BJ (cell line): ENCODE measurements around the gene ADIRF. TPM values are rescaled to one million over a fixed set of nuclear protein-coding genes. Genes with fewer than 3 reads are reported as not detected.
"Not testable (repeated sequence)": the region's sequence is repeated elsewhere in the genome, so short reads cannot be mapped to it uniquely, and the experiment has no call there.

ENCODE experiments used
- CTCF ChIA-PET: fragments of 350-600 bp; formaldehyde crosslinking; extraction: SDS; loops from one replicate; lab custom pipeline; 2021; ENCODE audit warnings: antibody characterized with exemption, inconsistent platforms; lab: Yijun Ruan, JAX
- POLR2A ChIA-PET: fragments of 300-600 bp; sonication (Branson Sonifier 250); formaldehyde crosslinking; extraction: SDS; loops from one replicate; lab custom pipeline; 2021; ENCODE audit warnings: antibody characterized with exemption; lab: Charles Lee
- DNase-seq: peaks from one replicate; pipeline ENCODE4 v3.0.0-alpha.2; 2011; ENCODE audit warnings: low read depth
- H3K27me3 ChIP-seq: 2 replicates; pipeline ENCODE4 v1.6.0; 2011; ENCODE audit warnings: low read length; ENCODE audit not compliant: control insufficient read depth, insufficient read depth
- H3K36me3 ChIP-seq: 2 replicates; pipeline ENCODE4 v1.5.1; 2011; ENCODE audit warnings: low read length; ENCODE audit not compliant: control insufficient read depth, insufficient read depth
- H3K4me3 ChIP-seq: 2 replicates; pipeline ENCODE4 v1.5.1; 2011; ENCODE audit warnings: low read depth, mild to moderate bottlenecking, control low read depth, low read length
- CTCF ChIP-seq: IDR thresholded peaks from 2 replicates; pipeline ENCODE4 v1.5.1; 2011; ENCODE audit warnings: low read depth, mild to moderate bottlenecking, control low read depth, inconsistent platforms, low read length, moderate library complexity; ENCODE audit not compliant: insufficient read depth
- polyA plus RNA-seq: library from polyadenylated mRNA; depleted of rRNA; stranded (reverse); fragments of >200 nt; gene quantifications from 2 replicates; pipeline ENCODE4 v1.2.3, GENCODE V29; 2011

ADIRF gene
- polyA plus RNA-seq, 1 experiment: 64.4 TPM

- no peak overlapping the region for H3K4me3 ChIP-seq
- POLR2A ChIA-PET: no interaction called here
- no peaks in the 10 kb centered on the region for H3K36me3 ChIP-seq
- TF ChIP-seq CTCF: no peak
- CTCF ChIA-PET: interaction anchor here (1.7 kb wide), 1 partner anchor 13 kb away, joined by 3 read pairs; no protein-coding TSS in a partner anchor
- no peak for DNase-seq
- no peaks in the 10 kb centered on the region for H3K27me3 ChIP-seq
Observed at GRCh38 chr10:86992929-86993328, 24.6 kb downstream of the ADIRF start.

- DNase-seq, CTCF ChIA-PET, POLR2A ChIA-PET, H3K27me3 ChIP-seq, H3K4me3 ChIP-seq, H3K36me3 ChIP-seq: not testable (repeated sequence)
Observed at GRCh38 chr10:86999802-87000403, 31.6 kb downstream of the ADIRF start.

GRCh38 chr10:87000491-87000890 lies 32.2 kb downstream of the ADIRF start:
- ChIA-PET POLR2A (no interaction called here), CTCF (no interaction called here)
- no peak for TF ChIP-seq CTCF
- no peaks in the 10 kb centered on the region for H3K36me3 ChIP-seq
- H3K27me3 ChIP-seq: no peaks in the 10 kb centered on the region
- no peak overlapping the region for H3K4me3 ChIP-seq
- DNase-seq: no peak

- DNase-seq, POLR2A ChIA-PET: not testable (repeated sequence)
Observed at GRCh38 chr10:87007124-87007523, 38.8 kb downstream of the ADIRF start.

GRCh38 chr10:87007674-87008073 lies 39.4 kb downstream of the ADIRF start:
- DNase-seq, H3K27me3 ChIP-seq, CTCF ChIA-PET, POLR2A ChIA-PET, H3K4me3 ChIP-seq, H3K36me3 ChIP-seq: not testable (repeated sequence)

More at GRCh38 chr10:87007124-87007523, 38.8 kb downstream of the ADIRF start:
- H3K27me3 ChIP-seq, H3K36me3 ChIP-seq, CTCF ChIA-PET, H3K4me3 ChIP-seq: not testable (repeated sequence)

- H3K4me3 ChIP-seq, H3K36me3 ChIP-seq, DNase-seq, CTCF ChIA-PET, H3K27me3 ChIP-seq, POLR2A ChIA-PET: not testable (repeated sequence)
Observed at GRCh38 chr10:87008303-87008702, 40.0 kb downstream of the ADIRF start.

GRCh38 chr10:87009134-87009696 lies 40.9 kb downstream of the ADIRF start:
- H3K27me3 ChIP-seq, H3K36me3 ChIP-seq, DNase-seq, H3K4me3 ChIP-seq, CTCF ChIA-PET, POLR2A ChIA-PET: not testable (repeated sequence)

- H3K27me3 ChIP-seq, H3K4me3 ChIP-seq, H3K36me3 ChIP-seq, DNase-seq, POLR2A ChIA-PET, CTCF ChIA-PET: not testable (repeated sequence)
Observed at GRCh38 chr10:87013528-87013927, 45.2 kb downstream of the ADIRF start.

- H3K36me3 ChIP-seq, POLR2A ChIA-PET, H3K27me3 ChIP-seq, DNase-seq, CTCF ChIA-PET, H3K4me3 ChIP-seq: not testable (repeated sequence)
Observed at GRCh38 chr10:87014986-87015716, 46.9 kb downstream of the ADIRF start.

GRCh38 chr10:87018127-87018526 lies 49.8 kb downstream of the ADIRF start:
- POLR2A ChIA-PET, H3K4me3 ChIP-seq, DNase-seq, CTCF ChIA-PET, H3K36me3 ChIP-seq, H3K27me3 ChIP-seq: not testable (repeated sequence)

GRCh38 chr10:87019066-87019465 lies 50.8 kb downstream of the ADIRF start:
- CTCF ChIA-PET, H3K27me3 ChIP-seq: not testable (repeated sequence)

More at GRCh38 chr10:87019066-87019465, 50.8 kb downstream of the ADIRF start:
- H3K36me3 ChIP-seq, H3K4me3 ChIP-seq, POLR2A ChIA-PET, DNase-seq: not testable (repeated sequence)
